KMS-11 (cell line): ENCODE data around the gene TAS2R60.
"Not testable (repeated sequence)": the region's sequence is repeated elsewhere in the genome, so short reads cannot be mapped to it uniquely, and the experiment has no call there.

Experiments used
- H2AFZ ChIP-seq: fragments of 200-600 bp; sonication (generic); 2 replicates; pipeline ENCODE4 v1.6.1; 2016; ENCODE audit warnings: antibody characterized with exemption, mixed run types, low read depth
- H3K27ac ChIP-seq: fragments of 200-600 bp; sonication (generic); 2 replicates; pipeline ENCODE4 v1.6.1; 2016; ENCODE audit warnings: mild to moderate bottlenecking, mixed run types
- H3K27me3 ChIP-seq: fragments of 200-600 bp; sonication (generic); 2 replicates; pipeline ENCODE4 v1.6.1; 2017; ENCODE audit warnings: mild to moderate bottlenecking, low read depth, mixed run types, moderate library complexity; ENCODE audit not compliant: insufficient read depth
- H3K36me3 ChIP-seq: fragments of 200-600 bp; sonication (generic); 2 replicates; pipeline ENCODE4 v1.6.1; 2017; ENCODE audit warnings: mild to moderate bottlenecking, mixed run types; ENCODE audit not compliant: insufficient read depth
- H3K4me1 ChIP-seq: fragments of 200-600 bp; sonication (generic); 2 replicates; pipeline ENCODE4 v1.6.1; 2016; ENCODE audit warnings: mild to moderate bottlenecking, low read depth, mixed run types; ENCODE audit not compliant: poor library complexity, severe bottlenecking
- H3K4me2 ChIP-seq: fragments of 200-600 bp; sonication (generic); 2 replicates; pipeline ENCODE4 v1.7.0; 2016; ENCODE audit warnings: mild to moderate bottlenecking, mixed run types
- H3K4me3 ChIP-seq: fragments of 200-600 bp; sonication (generic); IDR thresholded peaks from 2 replicates; pipeline ENCODE4 v1.6.1; 2017; ENCODE audit warnings: low read depth, low read length, mixed read lengths; ENCODE audit not compliant: insufficient read depth
- H3K79me2 ChIP-seq: fragments of 200-600 bp; sonication (generic); 2 replicates; pipeline ENCODE4 v1.6.1; 2016; ENCODE audit warnings: low read depth, mixed run types; ENCODE audit not compliant: insufficient read depth
- H3K9ac ChIP-seq: fragments of 200-600 bp; sonication (generic); 2 replicates; pipeline ENCODE4 v1.6.1; 2016; ENCODE audit warnings: mild to moderate bottlenecking, mixed run types
- H4K20me1 ChIP-seq: fragments of 200-600 bp; sonication (generic); 2 replicates; pipeline ENCODE4 v1.6.1; 2016; ENCODE audit warnings: mild to moderate bottlenecking, mixed run types; ENCODE audit not compliant: insufficient read depth
- TF ChIP-seq, protein P1 (sequence below): fragments of 200-600 bp; sonication (generic); conservative IDR thresholded peaks from 2 replicates; pipeline ENCODE4 v1.6.1; 2017; ENCODE audit warnings: low read depth, mild to moderate bottlenecking, antibody characterized with exemption, low read length, moderate library complexity, mixed read lengths

The TAS2R60 gene

DNA sequence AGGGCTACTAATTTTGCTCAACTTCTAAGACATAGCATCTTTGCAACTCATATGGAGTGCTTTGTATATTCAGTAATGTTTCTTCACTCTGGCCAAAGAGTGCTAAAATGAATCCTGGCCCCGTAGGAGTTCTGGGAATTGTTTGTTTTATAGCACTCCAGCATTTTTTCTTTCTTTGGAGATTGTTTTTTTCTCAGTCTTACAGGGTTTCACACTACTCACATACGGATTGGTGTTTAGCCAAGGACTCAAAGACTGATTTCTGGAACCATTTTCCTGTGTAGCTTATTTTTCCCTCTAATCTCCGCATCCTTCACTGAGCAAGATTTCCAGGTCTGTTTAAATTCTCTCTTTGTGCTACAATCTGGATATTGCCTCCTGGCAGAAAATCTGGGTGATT is 40.9 kb downstream of the TAS2R60 start:
- Histone ChIP-seq H3K36me3 (no peaks in the 10 kb centered on the region), H2AFZ (no peak overlapping the region), H4K20me1 (no peaks in the 10 kb centered on the region), H3K4me3 (no peak overlapping the region), H3K9ac (no peak overlapping the region), H3K79me2 (no peaks in the 10 kb centered on the region), H3K4me2 (no peak overlapping the region), H3K4me1 (peaks cover 17% of the 10 kb centered on the region), H3K27ac (no peak overlapping the region), H3K27me3 (no peaks in the 10 kb centered on the region)
- TF ChIP-seq, protein P1, sequence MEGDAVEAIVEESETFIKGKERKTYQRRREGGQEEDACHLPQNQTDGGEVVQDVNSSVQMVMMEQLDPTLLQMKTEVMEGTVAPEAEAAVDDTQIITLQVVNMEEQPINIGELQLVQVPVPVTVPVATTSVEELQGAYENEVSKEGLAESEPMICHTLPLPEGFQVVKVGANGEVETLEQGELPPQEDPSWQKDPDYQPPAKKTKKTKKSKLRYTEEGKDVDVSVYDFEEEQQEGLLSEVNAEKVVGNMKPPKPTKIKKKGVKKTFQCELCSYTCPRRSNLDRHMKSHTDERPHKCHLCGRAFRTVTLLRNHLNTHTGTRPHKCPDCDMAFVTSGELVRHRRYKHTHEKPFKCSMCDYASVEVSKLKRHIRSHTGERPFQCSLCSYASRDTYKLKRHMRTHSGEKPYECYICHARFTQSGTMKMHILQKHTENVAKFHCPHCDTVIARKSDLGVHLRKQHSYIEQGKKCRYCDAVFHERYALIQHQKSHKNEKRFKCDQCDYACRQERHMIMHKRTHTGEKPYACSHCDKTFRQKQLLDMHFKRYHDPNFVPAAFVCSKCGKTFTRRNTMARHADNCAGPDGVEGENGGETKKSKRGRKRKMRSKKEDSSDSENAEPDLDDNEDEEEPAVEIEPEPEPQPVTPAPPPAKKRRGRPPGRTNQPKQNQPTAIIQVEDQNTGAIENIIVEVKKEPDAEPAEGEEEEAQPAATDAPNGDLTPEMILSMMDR = no peak

DNA sequence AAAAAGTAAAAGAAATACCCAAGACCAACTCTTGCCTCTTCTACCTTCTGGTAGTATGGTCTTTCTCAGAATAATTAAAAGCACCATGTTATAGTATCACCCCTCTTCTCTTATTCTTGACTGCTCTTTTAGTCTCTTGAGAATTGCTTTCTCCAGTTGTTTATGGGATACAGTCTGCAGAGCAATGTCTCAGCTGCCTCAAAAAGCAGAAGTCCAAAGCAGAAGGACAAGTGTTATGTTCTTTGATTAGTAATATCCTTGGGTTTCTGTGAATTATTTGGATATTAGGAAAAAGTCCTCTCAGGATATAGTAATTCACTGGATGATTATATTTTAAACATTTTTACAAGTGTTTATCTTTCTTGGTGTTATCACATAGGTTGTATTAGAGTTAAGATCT is 41.8 kb downstream of the TAS2R60 start:
- Histone ChIP-seq H3K36me3 (no peaks in the 10 kb centered on the region), H3K27me3 (no peaks in the 10 kb centered on the region), H3K27ac (no peak overlapping the region), H2AFZ (no peak overlapping the region), H3K9ac (no peak overlapping the region), H3K4me1 (peaks cover 17% of the 10 kb centered on the region), H4K20me1 (no peaks in the 10 kb centered on the region), H3K4me2 (no peak overlapping the region), H3K4me3 (no peak overlapping the region), H3K79me2 (no peaks in the 10 kb centered on the region)
- TF ChIP-seq, protein P1 = no peak

DNA sequence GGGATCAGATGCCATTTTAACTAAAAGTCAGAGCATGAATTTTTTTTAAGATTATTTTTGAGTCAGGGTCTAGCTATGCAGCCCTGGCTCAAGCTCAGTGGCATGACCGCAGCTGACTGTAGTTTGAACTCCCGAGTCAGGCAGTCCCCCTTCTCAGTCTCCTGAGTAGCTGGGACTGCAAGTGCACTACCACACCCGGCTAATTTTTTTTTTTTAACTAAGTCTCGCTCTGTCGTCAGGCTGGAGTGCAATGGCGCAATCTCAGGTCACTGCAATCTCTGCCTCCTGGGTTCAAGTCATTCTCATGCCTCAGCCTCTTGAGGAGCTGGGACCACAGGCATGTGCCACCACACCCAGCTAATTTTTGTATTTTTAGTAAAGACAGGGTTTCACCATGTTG is 42.2 kb downstream of the TAS2R60 start:
- no peaks in the 10 kb centered on the region for H4K20me1 ChIP-seq
- no peak overlapping the region for H3K4me3 ChIP-seq
- H3K27ac ChIP-seq = no peak overlapping the region
- H3K27me3 ChIP-seq = no peaks in the 10 kb centered on the region
- TF ChIP-seq, protein P1 = no peak
- no peaks in the 10 kb centered on the region for H3K36me3 ChIP-seq
- no peaks in the 10 kb centered on the region for H3K79me2 ChIP-seq
- no peak overlapping the region for H3K9ac ChIP-seq
- H2AFZ ChIP-seq = no peak overlapping the region
- H3K4me1 ChIP-seq = peaks cover 17% of the 10 kb centered on the region
- no peak overlapping the region for H3K4me2 ChIP-seq

DNA sequence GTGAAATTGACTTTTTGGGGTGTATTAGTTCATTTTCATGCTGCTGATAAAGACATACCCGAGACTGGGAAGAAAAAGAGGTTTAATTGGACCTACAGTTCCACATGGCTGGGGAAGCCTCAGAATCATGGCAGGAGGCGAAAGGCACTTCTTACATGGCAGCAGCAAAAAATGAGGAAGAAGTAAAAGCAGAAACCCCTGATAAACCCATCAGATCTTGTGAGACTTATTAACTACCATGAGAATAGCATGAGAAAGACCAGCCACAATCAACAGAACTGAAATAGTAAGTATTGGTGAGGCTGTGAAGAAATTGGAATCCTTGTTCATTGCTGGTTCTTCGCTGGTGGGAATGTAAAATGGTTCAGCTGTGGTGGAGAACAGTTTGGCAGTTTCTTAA is 43.0 kb downstream of the TAS2R60 start:
- H4K20me1 ChIP-seq, H3K27ac ChIP-seq, H3K4me2 ChIP-seq, H3K36me3 ChIP-seq, H3K9ac ChIP-seq, H3K79me2 ChIP-seq, H3K27me3 ChIP-seq, H3K4me3 ChIP-seq: not testable (repeated sequence)
- Histone ChIP-seq H3K4me1 (peaks cover 17% of the 10 kb centered on the region), H2AFZ (0 out of 2 replicates have a peak overlapping the region, but pooled peaks have one; percentile 53)

DNA sequence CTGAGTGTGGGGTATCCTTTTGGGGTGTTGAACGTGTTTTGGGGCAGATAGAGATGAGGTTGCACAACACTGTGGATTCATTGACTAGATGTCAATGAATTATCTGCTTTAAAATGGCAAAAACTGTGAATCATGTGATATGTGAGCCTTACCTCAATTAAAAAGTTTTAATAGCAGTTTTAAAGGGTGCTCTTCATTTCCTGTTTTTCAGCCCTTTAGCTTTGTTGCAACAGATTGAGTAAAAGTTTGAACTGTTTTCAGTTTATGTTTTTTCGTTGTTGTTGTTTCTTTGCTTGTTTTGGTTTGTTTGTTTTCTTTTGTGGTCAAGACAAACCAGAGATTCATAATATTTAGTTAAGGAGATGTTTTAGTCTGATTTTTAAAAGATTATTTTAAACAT is 43.8 kb downstream of the TAS2R60 start:
- TF ChIP-seq, protein P1 = no peak
- Histone ChIP-seq H3K36me3 (no peaks in the 10 kb centered on the region), H3K9ac (peak overlapping the region; percentile 22; the same call in 1 of the 2 replicates), H2AFZ (peak overlapping the region; percentile 53), H4K20me1 (no peaks in the 10 kb centered on the region), H3K27ac (peak overlapping the region; percentile 46), H3K4me1 (peaks cover 17% of the 10 kb centered on the region), H3K27me3 (no peaks in the 10 kb centered on the region), H3K4me3 (no peak overlapping the region), H3K79me2 (no peaks in the 10 kb centered on the region), H3K4me2 (peak overlapping the region; percentile 44)
